ENCODE results near the gene GREB1.
A peak's percentile ranks its signal among the peaks of the same experiment; 100 is the strongest.

GREB1 gene

GRCh38 chr2:11514904-11515303, 18.9 kb upstream of the GREB1 start:
- H3K4me3 ChIP-seq (ENCODE audit: insufficient read depth in 1 of 2, low read depth in 1 of 2, low read length in 2 of 2): no peak overlapping the region
- H3K27me3 ChIP-seq (ENCODE audit: control insufficient read depth in 1 of 2, insufficient read depth in 1 of 2, low read length in 2 of 2): peaks cover 44 to 48% of the 10 kb centered on the region in 2 experiments
- no peaks in the 10 kb centered on the region for H3K9me3 ChIP-seq (ENCODE audit: control insufficient read depth, low read length)
- H2BK12ac ChIP-seq (ENCODE audit: low read length in 2 of 2): no peak overlapping the region
- no peak overlapping the region for H2AK5ac ChIP-seq (ENCODE audit: low read length, severe bottlenecking)
- H3K4ac ChIP-seq (ENCODE audit: low read depth in 1 of 2, low read length in 2 of 2): no peak overlapping the region
- H3K36me3 ChIP-seq (ENCODE audit: control insufficient read depth in 1 of 2, insufficient read depth in 2 of 2, low read depth in 1 of 2, low read length in 2 of 2): no peaks in the 10 kb centered on the region
- H2BK120ac ChIP-seq (ENCODE audit: low read depth, low read length): no peak overlapping the region
- no peak overlapping the region for H4K8ac ChIP-seq (ENCODE audit: low read length)
- no peak overlapping the region for H3K27ac ChIP-seq (ENCODE audit: low read length, poor library complexity, severe bottlenecking)
- no peaks in the 10 kb centered on the region for H3K4me1 ChIP-seq (ENCODE audit: control insufficient read depth, insufficient read depth, low read depth, low read length)
- DNase-seq: no peak
- H3K23ac ChIP-seq (ENCODE audit: low read length in 2 of 2): no peak overlapping the region
- no peak overlapping the region for H2BK15ac ChIP-seq (ENCODE audit: low read depth, poor library complexity, severe bottlenecking)
- no peak overlapping the region for H2AFZ ChIP-seq (ENCODE audit: low read depth, low read length)
- H3K18ac ChIP-seq (ENCODE audit: low read depth in 1 of 2, low read length in 2 of 2): no peak overlapping the region
- no peaks in the 10 kb centered on the region for H3K79me1 ChIP-seq (replicated peaks; ENCODE audit: low read length, poor library complexity, severe bottlenecking)
- H3K14ac ChIP-seq (ENCODE audit: low read length in 2 of 2): no peak overlapping the region
- H2BK5ac ChIP-seq (ENCODE audit: low read depth, low read length, poor library complexity, severe bottlenecking): no peak overlapping the region
- H3K9ac ChIP-seq (ENCODE audit: low read length): no peak overlapping the region
- H4K91ac ChIP-seq (ENCODE audit: low read length): no peak overlapping the region
- 92% methylated on average over 6 of the region's 6 CpGs for WGBS
- H3K4me2 ChIP-seq (ENCODE audit: low read length, poor library complexity, severe bottlenecking): no peak overlapping the region

DNA sequence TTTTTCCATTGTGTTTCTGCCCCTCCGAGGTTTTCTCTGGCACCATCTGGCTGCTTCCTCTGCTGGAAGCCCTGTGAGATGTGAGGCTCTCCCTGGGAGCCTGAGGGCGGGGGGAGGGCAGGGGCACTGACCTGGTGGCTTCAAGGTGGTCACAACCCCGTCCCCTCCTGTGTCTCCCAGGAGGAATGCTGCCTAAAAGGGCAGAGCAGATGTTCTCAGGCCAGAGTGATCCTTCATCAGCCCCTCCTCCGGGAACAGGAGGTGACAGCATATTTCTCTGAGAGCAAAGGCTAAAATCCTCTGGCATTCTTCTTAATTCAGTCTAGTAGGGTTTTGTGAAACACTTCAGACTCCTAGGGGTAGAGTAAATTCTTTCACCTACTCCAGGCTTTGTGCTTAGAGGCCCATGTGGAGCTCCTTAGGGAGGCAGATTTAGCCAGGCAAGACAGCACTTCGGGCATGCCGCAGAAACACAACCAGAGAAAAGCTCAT, 18.3 kb upstream of the GREB1 start:
- H4K91ac ChIP-seq (ENCODE audit: low read length): no peak overlapping the region
- no peaks in the 10 kb centered on the region for H3K36me3 ChIP-seq (ENCODE audit: control insufficient read depth in 1 of 2, insufficient read depth in 2 of 2, low read depth in 1 of 2, low read length in 2 of 2)
- no peak for DNase-seq
- H2BK15ac ChIP-seq (ENCODE audit: low read depth, poor library complexity, severe bottlenecking): no peak overlapping the region
- no peak overlapping the region for H3K4ac ChIP-seq (ENCODE audit: low read depth in 1 of 2, low read length in 2 of 2)
- H3K23ac ChIP-seq (ENCODE audit: low read length in 2 of 2): no peak overlapping the region
- no peak overlapping the region for H2AK5ac ChIP-seq (ENCODE audit: low read length, severe bottlenecking)
- H3K9ac ChIP-seq (ENCODE audit: low read length): no peak overlapping the region
- no peak overlapping the region for H2BK5ac ChIP-seq (ENCODE audit: low read depth, low read length, poor library complexity, severe bottlenecking)
- H3K18ac ChIP-seq (ENCODE audit: low read depth in 1 of 2, low read length in 2 of 2): no peak overlapping the region
- 55% methylated on average over 5 of the region's 6 CpGs for WGBS
- H3K27me3 ChIP-seq (ENCODE audit: control insufficient read depth in 1 of 2, insufficient read depth in 1 of 2, low read length in 2 of 2): peaks cover 44 to 48% of the 10 kb centered on the region in 2 experiments
- H3K4me3 ChIP-seq (ENCODE audit: insufficient read depth in 1 of 2, low read depth in 1 of 2, low read length in 2 of 2): no peak overlapping the region
- H3K9me3 ChIP-seq (ENCODE audit: control insufficient read depth, low read length): no peaks in the 10 kb centered on the region
- H3K4me2 ChIP-seq (ENCODE audit: low read length, poor library complexity, severe bottlenecking): no peak overlapping the region
- no peak overlapping the region for H3K14ac ChIP-seq (ENCODE audit: low read length in 2 of 2)
- no peaks in the 10 kb centered on the region for H3K4me1 ChIP-seq (ENCODE audit: control insufficient read depth, insufficient read depth, low read depth, low read length)
- no peak overlapping the region for H2BK120ac ChIP-seq (ENCODE audit: low read depth, low read length)
- H4K8ac ChIP-seq (ENCODE audit: low read length): no peak overlapping the region
- H3K27ac ChIP-seq (ENCODE audit: low read length, poor library complexity, severe bottlenecking): no peak overlapping the region
- no peak overlapping the region for H2BK12ac ChIP-seq (ENCODE audit: low read length in 2 of 2)
- H3K79me1 ChIP-seq (replicated peaks; ENCODE audit: low read length, poor library complexity, severe bottlenecking): no peaks in the 10 kb centered on the region
- no peak overlapping the region for H2AFZ ChIP-seq (ENCODE audit: low read depth, low read length)

DNA sequence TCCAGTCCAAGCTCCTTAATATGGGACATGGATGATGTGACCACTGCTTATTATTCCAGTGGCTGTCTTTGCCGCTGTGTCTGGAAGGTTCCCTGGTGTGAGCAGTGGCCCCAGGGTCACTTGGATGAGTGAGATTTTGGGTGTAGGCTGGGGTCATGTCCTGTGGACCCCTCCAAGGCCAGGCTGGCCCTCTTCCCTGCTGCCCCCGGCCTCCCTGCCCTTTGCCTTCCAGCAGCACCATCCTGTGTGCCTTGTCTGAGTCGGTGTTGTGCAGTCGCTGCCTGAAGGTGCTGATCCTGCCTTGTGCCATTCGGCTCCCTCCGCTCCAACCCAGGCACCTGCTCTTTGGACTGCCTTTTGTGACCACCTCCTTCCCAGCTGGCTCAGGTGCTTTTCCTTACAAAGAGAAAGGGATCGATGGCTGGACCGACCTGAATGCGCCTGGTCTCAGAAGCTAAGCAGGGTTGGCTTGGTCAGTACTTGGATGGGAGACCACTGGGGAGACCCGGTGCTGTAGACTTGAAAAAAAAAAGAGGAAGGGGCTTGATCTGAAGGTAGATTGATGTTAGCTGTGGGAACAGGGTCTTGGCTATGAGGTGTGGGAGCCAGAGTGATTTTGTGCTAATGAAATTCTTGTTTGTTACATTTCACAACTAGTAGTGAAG, 16.7 kb upstream of the GREB1 start:
- no peaks in the 10 kb centered on the region for H3K9me3 ChIP-seq (ENCODE audit: control insufficient read depth, low read length)
- H2BK15ac ChIP-seq (ENCODE audit: low read depth, poor library complexity, severe bottlenecking): peak overlapping the region; percentile 60

DNA sequence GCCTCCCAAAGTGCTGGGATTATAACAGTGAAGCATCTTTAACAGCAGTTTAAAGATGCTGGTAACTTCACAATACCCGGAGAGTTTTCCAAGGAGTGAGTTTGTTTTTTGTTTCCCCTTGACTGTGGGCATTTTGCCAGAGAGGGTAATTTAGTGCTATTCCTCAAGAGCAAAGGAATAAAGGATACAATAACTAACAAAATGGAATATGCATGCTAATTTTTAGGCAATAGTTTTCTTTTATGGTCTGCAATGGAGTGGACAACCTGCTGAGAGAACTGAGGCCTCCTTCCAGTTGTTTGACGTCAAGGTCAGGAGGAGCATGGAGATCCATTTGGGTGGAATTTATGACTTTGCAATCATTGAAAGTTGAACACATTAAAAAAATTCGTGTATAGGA, 15.9 kb upstream of the GREB1 start:
- Histone ChIP-seq H4K91ac (ENCODE audit: low read length) (no peak overlapping the region), H3K4me2 (ENCODE audit: low read length, poor library complexity, severe bottlenecking) (no peak overlapping the region), H3K27me3 (ENCODE audit: control insufficient read depth in 1 of 2, insufficient read depth in 1 of 2, low read length in 2 of 2) (peaks cover 33 to 38% of the 10 kb centered on the region in 2 experiments), H2BK120ac (ENCODE audit: low read depth, low read length) (no peak overlapping the region), H3K79me1 (replicated peaks; ENCODE audit: low read length, poor library complexity, severe bottlenecking) (no peaks in the 10 kb centered on the region), H3K23ac (ENCODE audit: low read length in 2 of 2) (no peak overlapping the region), H3K4ac (ENCODE audit: low read depth in 1 of 2, low read length in 2 of 2) (no peak overlapping the region), H2BK15ac (ENCODE audit: low read depth, poor library complexity, severe bottlenecking) (no peak overlapping the region), H3K4me3 (ENCODE audit: insufficient read depth in 1 of 2, low read depth in 1 of 2, low read length in 2 of 2) (no peak overlapping the region), H2BK5ac (ENCODE audit: low read depth, low read length, poor library complexity, severe bottlenecking) (no peak overlapping the region), H3K9ac (ENCODE audit: low read length) (no peak overlapping the region), H2BK12ac (ENCODE audit: low read length in 2 of 2) (no peak overlapping the region), H4K8ac (ENCODE audit: low read length) (no peak overlapping the region), H3K36me3 (ENCODE audit: control insufficient read depth in 1 of 2, insufficient read depth in 2 of 2, low read depth in 1 of 2, low read length in 2 of 2) (no peaks in the 10 kb centered on the region), H3K9me3 (ENCODE audit: control insufficient read depth, low read length) (no peaks in the 10 kb centered on the region), H3K27ac (ENCODE audit: low read length, poor library complexity, severe bottlenecking) (no peak overlapping the region), H3K14ac (ENCODE audit: low read length in 2 of 2) (no peak overlapping the region), H3K4me1 (ENCODE audit: control insufficient read depth, insufficient read depth, low read depth, low read length) (no peaks in the 10 kb centered on the region), H3K18ac (ENCODE audit: low read depth in 1 of 2, low read length in 2 of 2) (no peak overlapping the region), H2AFZ (ENCODE audit: low read depth, low read length) (no peak overlapping the region), H2AK5ac (ENCODE audit: low read length, severe bottlenecking) (no peak overlapping the region)
- 72% methylated on average over 3 of the region's 3 CpGs for WGBS
- no peak for DNase-seq

More for the DNA sequence above, 16.7 kb upstream of the GREB1 start:
- Histone ChIP-seq H2BK120ac (ENCODE audit: low read depth, low read length) (no peak overlapping the region), H4K91ac (ENCODE audit: low read length) (peak overlapping the region; percentile 74), H3K79me1 (replicated peaks; ENCODE audit: low read length, poor library complexity, severe bottlenecking) (no peaks in the 10 kb centered on the region), H3K36me3 (ENCODE audit: control insufficient read depth in 1 of 2, insufficient read depth in 2 of 2, low read depth in 1 of 2, low read length in 2 of 2) (no peaks in the 10 kb centered on the region), H3K4me1 (ENCODE audit: control insufficient read depth, insufficient read depth, low read depth, low read length) (no peaks in the 10 kb centered on the region), H3K27me3 (ENCODE audit: control insufficient read depth in 1 of 2, insufficient read depth in 1 of 2, low read length in 2 of 2) (peaks cover 37% of the 10 kb centered on the region in 2 experiments), H3K4me3 (ENCODE audit: insufficient read depth in 1 of 2, low read depth in 1 of 2, low read length in 2 of 2) (no peak overlapping the region), H3K18ac (ENCODE audit: low read depth in 1 of 2, low read length in 2 of 2) (no peak overlapping the region), H2AK5ac (ENCODE audit: low read length, severe bottlenecking) (no peak overlapping the region), H3K9ac (ENCODE audit: low read length) (no peak overlapping the region), H3K4me2 (ENCODE audit: low read length, poor library complexity, severe bottlenecking) (no peak overlapping the region), H4K8ac (ENCODE audit: low read length) (no peak overlapping the region), H3K4ac (ENCODE audit: low read depth in 1 of 2, low read length in 2 of 2) (no peak overlapping the region), H3K23ac (ENCODE audit: low read length in 2 of 2) (no peak overlapping the region), H2AFZ (ENCODE audit: low read depth, low read length) (no peak overlapping the region), H3K27ac (ENCODE audit: low read length, poor library complexity, severe bottlenecking) (no peak overlapping the region), H2BK5ac (ENCODE audit: low read depth, low read length, poor library complexity, severe bottlenecking) (no peak overlapping the region), H3K14ac (ENCODE audit: low read length in 2 of 2) (no peak overlapping the region), H2BK12ac (ENCODE audit: low read length in 2 of 2) (no peak overlapping the region)
- no peak for DNase-seq
- 95% methylated on average over 10 of the region's 10 CpGs for WGBS

Data from mesenchymal stem cell (in vitro differentiated cells and primary cell).